ENCODE measurements around the gene JHY.

JHY gene

GRCh38 chr11:122871302-122871701 is 11.3 kb upstream of the JHY start:
- H3K9me3 ChIP-seq (ENCODE audit: low read length) = no peaks in the 10 kb centered on the region
- no peak overlapping the region for H3K4me3 ChIP-seq (ENCODE audit: low read depth, low read length, poor library complexity, severe bottlenecking)
- no peaks in the 10 kb centered on the region for H4K20me1 ChIP-seq (ENCODE audit: insufficient read depth, low read length)
- H3K27ac ChIP-seq (ENCODE audit: low read depth, low read length, poor library complexity, severe bottlenecking) = no peak overlapping the region
- H3K9me2 ChIP-seq (ENCODE audit: low read depth, low read length) = no peaks in the 10 kb centered on the region
- no peak overlapping the region for H3K4me2 ChIP-seq (ENCODE audit: low read length)
- no peaks in the 10 kb centered on the region for H3F3A ChIP-seq (ENCODE audit: insufficient read depth, low read length)
- H3K9ac ChIP-seq (ENCODE audit: low read length) = no peak overlapping the region
- TF ChIP-seq EZH2 (IDR thresholded peaks at IDR 0.05; ENCODE audit: borderline replicate concordance, low read length) = no peak
- no peak for TF ChIP-seq CTCF (IDR thresholded peaks at IDR 0.05; ENCODE audit: low read length)
- no peaks in the 10 kb centered on the region for H3K4me1 ChIP-seq (ENCODE audit: insufficient read depth, low read length, severe bottlenecking)
- H3K79me2 ChIP-seq (ENCODE audit: insufficient read depth, low read length) = no peaks in the 10 kb centered on the region
- H2AFZ ChIP-seq (ENCODE audit: low read length) = no peak overlapping the region
- H3K36me3 ChIP-seq (ENCODE audit: insufficient read depth, low read length) = no peaks in the 10 kb centered on the region
- H3K27me3 ChIP-seq (ENCODE audit: insufficient read depth, low read length) = no peaks in the 10 kb centered on the region

GRCh38 chr11:122872046-122872445 is 10.5 kb upstream of the JHY start:
- Histone ChIP-seq H3K27ac (ENCODE audit: low read depth, low read length, poor library complexity, severe bottlenecking) (no peak overlapping the region), H3F3A (ENCODE audit: insufficient read depth, low read length) (no peaks in the 10 kb centered on the region), H2AFZ (ENCODE audit: low read length) (no peak overlapping the region), H3K9me2 (ENCODE audit: low read depth, low read length) (no peaks in the 10 kb centered on the region), H3K9me3 (ENCODE audit: low read length) (no peaks in the 10 kb centered on the region), H4K20me1 (ENCODE audit: insufficient read depth, low read length) (no peaks in the 10 kb centered on the region), H3K9ac (ENCODE audit: low read length) (no peak overlapping the region), H3K36me3 (ENCODE audit: insufficient read depth, low read length) (no peaks in the 10 kb centered on the region), H3K27me3 (ENCODE audit: insufficient read depth, low read length) (no peaks in the 10 kb centered on the region), H3K79me2 (ENCODE audit: insufficient read depth, low read length) (no peaks in the 10 kb centered on the region), H3K4me3 (ENCODE audit: low read depth, low read length, poor library complexity, severe bottlenecking) (no peak overlapping the region), H3K4me1 (ENCODE audit: insufficient read depth, low read length, severe bottlenecking) (no peaks in the 10 kb centered on the region), H3K4me2 (ENCODE audit: low read length) (no peak overlapping the region)
- TF ChIP-seq CTCF (IDR thresholded peaks at IDR 0.05; ENCODE audit: low read length) (no peak), EZH2 (IDR thresholded peaks at IDR 0.05; ENCODE audit: borderline replicate concordance, low read length) (no peak)

GRCh38 chr11:122874991-122875390 is 7.6 kb upstream of the JHY start:
- Histone ChIP-seq H3K9me2 (ENCODE audit: low read depth, low read length) (no peaks in the 10 kb centered on the region), H3K9ac (ENCODE audit: low read length) (no peak overlapping the region), H3K4me1 (ENCODE audit: insufficient read depth, low read length, severe bottlenecking) (no peaks in the 10 kb centered on the region), H3K4me2 (ENCODE audit: low read length) (no peak overlapping the region), H3K79me2 (ENCODE audit: insufficient read depth, low read length) (no peaks in the 10 kb centered on the region), H2AFZ (ENCODE audit: low read length) (no peak overlapping the region), H3K36me3 (ENCODE audit: insufficient read depth, low read length) (no peaks in the 10 kb centered on the region), H3K4me3 (ENCODE audit: low read depth, low read length, poor library complexity, severe bottlenecking) (no peak overlapping the region), H3K27me3 (ENCODE audit: insufficient read depth, low read length) (no peaks in the 10 kb centered on the region), H3F3A (ENCODE audit: insufficient read depth, low read length) (no peaks in the 10 kb centered on the region), H3K27ac (ENCODE audit: low read depth, low read length, poor library complexity, severe bottlenecking) (no peak overlapping the region), H4K20me1 (ENCODE audit: insufficient read depth, low read length) (no peaks in the 10 kb centered on the region), H3K9me3 (ENCODE audit: low read length) (no peaks in the 10 kb centered on the region)
- TF ChIP-seq CTCF (IDR thresholded peaks at IDR 0.05; ENCODE audit: low read length) = no peak
- TF ChIP-seq EZH2 (IDR thresholded peaks at IDR 0.05; ENCODE audit: borderline replicate concordance, low read length) = no peak
